Fibroblast of the aortic adventitia (primary cell): ENCODE results near the gene COQ10A. TPM values are rescaled to one million over a fixed set of nuclear protein-coding genes. Genes with fewer than 3 reads are reported as not detected.
A peak's percentile ranks its signal among the peaks of the same experiment; 100 is the strongest.

Experiments
- DNase-seq: peaks from one replicate; pipeline ENCODE4 v3.0.0-alpha.2; 2010; ENCODE audit warnings: low read depth
- H3K4me3 ChIP-seq: 2 replicates; pipeline ENCODE4 v1.5.1; 2011; ENCODE audit warnings: low read depth, mild to moderate bottlenecking, control low read depth, low read length, moderate library complexity
- total RNA-seq: library from RNA; depleted of rRNA; stranded (reverse); fragments of >200 nt; gene quantifications from 2 replicates; pipeline ENCODE4 v1.2.3, GENCODE V29; 2012; ENCODE audit warnings: low replicate concordance
- TF ChIP-seq, protein P1 (sequence below): IDR thresholded peaks from 2 replicates; pipeline ENCODE4 v1.5.1; 2011; ENCODE audit warnings: mild to moderate bottlenecking, low read length, control low read depth, inconsistent platforms; ENCODE audit not compliant: insufficient read depth

Gene COQ10A
- total RNA-seq, 1 donor: 8.0 TPM

GRCh38 chr12:56255671-56256070, 11.1 kb upstream of the COQ10A start:
- TF ChIP-seq, protein P1, sequence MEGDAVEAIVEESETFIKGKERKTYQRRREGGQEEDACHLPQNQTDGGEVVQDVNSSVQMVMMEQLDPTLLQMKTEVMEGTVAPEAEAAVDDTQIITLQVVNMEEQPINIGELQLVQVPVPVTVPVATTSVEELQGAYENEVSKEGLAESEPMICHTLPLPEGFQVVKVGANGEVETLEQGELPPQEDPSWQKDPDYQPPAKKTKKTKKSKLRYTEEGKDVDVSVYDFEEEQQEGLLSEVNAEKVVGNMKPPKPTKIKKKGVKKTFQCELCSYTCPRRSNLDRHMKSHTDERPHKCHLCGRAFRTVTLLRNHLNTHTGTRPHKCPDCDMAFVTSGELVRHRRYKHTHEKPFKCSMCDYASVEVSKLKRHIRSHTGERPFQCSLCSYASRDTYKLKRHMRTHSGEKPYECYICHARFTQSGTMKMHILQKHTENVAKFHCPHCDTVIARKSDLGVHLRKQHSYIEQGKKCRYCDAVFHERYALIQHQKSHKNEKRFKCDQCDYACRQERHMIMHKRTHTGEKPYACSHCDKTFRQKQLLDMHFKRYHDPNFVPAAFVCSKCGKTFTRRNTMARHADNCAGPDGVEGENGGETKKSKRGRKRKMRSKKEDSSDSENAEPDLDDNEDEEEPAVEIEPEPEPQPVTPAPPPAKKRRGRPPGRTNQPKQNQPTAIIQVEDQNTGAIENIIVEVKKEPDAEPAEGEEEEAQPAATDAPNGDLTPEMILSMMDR: no peak
- DNase-seq: no peak
- peak overlapping the region; percentile 13 for H3K4me3 ChIP-seq

DNA sequence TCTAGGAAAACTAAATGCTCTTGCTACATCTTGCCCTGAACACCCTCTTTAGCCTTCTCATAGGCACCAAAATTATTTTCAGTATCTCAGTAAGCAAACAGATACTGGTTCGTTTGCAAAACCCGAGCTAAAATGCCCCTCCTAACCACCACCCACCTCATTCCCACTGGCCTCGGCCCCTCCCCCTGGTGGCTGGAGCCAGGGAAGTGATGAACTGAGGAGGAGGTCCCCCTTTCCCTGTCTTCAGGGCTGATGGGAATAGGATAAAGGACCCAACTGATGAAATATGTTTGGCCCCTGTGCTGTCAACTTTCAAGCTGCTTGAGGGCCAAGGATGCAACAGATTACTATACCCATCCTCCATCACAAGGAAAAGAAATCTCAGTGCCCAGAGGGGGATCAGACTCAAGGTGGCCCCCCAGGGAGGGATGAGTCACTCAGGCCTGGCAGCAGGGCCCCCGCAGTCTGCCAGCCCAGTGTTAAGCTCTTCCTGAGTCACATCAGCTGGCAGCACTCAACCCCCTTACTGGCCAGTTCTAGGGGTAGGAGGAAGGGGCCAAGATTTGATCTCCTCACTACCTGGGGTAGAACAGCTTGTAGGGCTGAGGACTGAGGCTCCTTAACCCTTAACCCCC, 10.3 kb upstream of the COQ10A start:
- TF ChIP-seq, protein P1: peak; percentile 24
- peak; percentile 78 for DNase-seq
- H3K4me3 ChIP-seq: peak overlapping the region; percentile 86

DNA sequence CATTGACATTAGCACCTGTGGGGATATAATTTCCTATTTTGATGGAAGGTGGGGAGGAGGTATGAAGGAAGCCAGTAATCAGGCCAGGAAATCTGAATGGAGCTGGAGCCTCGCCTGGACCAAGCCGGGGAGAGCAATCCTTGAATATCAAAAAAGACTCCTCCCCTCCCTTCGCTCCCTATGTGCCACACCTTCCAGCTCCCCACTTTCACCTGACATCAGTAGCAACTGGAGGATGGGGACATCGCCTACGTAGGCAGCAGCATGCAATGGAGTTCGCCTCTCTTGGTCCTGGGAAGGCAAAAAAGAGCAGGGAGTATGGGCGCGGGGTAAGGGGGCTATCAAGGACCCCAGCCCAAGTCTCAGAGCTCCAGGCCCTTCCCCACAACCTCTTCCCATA, 9.7 kb upstream of the COQ10A start:
- peak overlapping the region; percentile 86 for H3K4me3 ChIP-seq
- TF ChIP-seq, protein P1: no peak
- DNase-seq: no peak

DNA sequence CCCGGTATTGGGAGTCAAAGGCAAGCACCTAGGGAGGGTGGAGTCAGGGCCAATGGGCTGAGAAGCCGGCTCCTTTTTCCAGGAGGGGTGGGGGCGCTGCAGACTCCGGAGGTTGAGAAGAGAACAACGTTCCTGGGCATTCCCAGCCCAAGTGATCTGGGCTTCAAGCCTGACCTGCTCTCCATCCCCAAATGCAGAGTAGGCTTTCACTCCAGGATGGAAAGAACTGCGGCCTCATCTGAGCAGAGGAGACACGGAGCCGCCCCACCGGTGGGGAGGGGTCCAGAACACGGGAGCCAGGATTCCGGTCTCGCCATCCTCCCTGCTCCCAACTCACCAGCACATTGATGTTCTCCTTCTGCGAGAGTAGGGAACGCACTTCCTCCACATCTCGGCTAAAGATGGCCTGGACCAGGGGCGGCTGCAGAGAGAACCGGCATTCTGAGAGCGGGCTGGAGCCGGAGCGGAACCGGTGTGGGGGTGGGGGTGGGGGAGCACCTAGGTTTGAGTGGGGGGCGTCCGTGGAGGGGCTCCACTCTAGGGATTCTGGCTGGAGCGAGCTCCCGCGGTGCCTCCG, 9.2 kb upstream of the COQ10A start:
- TF ChIP-seq, protein P1: no peak
- DNase-seq: peak; percentile 21
- H3K4me3 ChIP-seq: peak overlapping the region; percentile 86

GRCh38 chr12:56258068-56258819, 8.5 kb upstream of the COQ10A start, which contains the start of gene ANKRD52:
Gene ANKRD52, minus strand, starts transcription at chr12:56258384. Its CDS starts 115 bp downstream, at chr12:56258269.
- H3K4me3 ChIP-seq: peak within 1 kb of the TSS; percentile 86
- DNase-seq: peak; percentile 87
- TF ChIP-seq, protein P1: peak; percentile 60

- DNase-seq: no peak
- TF ChIP-seq, protein P1: no peak
Measured at GRCh38 chr12:56258820-56259183, 7.9 kb upstream of the COQ10A start.

More at GRCh38 chr12:56258820-56259183, 7.9 kb upstream of the COQ10A start:
- peak overlapping the region; percentile 86 for H3K4me3 ChIP-seq
